OCI-LY7 (cell line): ENCODE results near the gene TCAP.

ENCODE experiments used
- EZH2phosphoT487 ChIP-seq: fragments of 200-600 bp; sonication (generic); IDR thresholded peaks from 2 replicates; pipeline ENCODE4 v1.6.1; 2018; ENCODE audit warnings: low read depth, borderline replicate concordance, mild to moderate bottlenecking, mixed run types, antibody characterized with exemption, low read length, moderate library complexity, mixed read lengths
- TF ChIP-seq, protein P1 (sequence below): fragments of 200-600 bp; sonication (generic); conservative IDR thresholded peaks from 2 replicates; pipeline ENCODE4 v1.5.1; 2014; ENCODE audit warnings: mild to moderate bottlenecking, antibody characterized with exemption, low read length, moderate library complexity, mixed read lengths

DNA sequence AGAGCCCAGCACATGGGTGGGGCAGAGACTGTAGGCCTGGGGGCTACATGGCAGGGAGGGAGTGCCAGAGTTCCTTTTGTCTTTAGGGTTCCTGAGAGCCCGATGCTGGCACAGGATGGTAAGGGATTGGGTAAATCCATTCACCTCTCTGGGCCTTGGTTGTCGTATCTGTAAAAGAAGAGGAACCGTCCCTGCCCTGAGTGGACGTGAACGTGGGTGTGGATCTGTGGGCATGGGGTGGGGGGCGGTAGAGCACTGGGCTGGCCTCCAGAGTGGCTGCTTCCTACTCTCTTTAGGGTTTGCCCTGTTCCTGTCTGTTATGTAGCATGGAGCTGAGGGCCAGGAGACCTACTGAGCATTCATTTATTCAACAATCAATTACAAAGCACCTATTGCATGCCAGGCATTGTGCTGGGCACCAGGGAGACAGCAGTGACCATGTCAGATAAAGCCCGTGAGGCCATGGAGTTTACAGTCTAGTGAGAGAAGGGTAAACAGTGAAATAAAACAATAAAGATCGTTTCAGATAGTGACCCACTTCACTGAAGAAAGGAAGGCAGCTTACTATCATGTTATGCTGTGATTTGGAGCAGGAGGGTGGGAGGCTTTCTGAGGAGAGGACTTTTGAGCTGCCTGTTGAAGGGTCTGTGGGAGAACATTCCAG is 13.1 kb upstream of the TCAP start:
- TF ChIP-seq, protein P1, sequence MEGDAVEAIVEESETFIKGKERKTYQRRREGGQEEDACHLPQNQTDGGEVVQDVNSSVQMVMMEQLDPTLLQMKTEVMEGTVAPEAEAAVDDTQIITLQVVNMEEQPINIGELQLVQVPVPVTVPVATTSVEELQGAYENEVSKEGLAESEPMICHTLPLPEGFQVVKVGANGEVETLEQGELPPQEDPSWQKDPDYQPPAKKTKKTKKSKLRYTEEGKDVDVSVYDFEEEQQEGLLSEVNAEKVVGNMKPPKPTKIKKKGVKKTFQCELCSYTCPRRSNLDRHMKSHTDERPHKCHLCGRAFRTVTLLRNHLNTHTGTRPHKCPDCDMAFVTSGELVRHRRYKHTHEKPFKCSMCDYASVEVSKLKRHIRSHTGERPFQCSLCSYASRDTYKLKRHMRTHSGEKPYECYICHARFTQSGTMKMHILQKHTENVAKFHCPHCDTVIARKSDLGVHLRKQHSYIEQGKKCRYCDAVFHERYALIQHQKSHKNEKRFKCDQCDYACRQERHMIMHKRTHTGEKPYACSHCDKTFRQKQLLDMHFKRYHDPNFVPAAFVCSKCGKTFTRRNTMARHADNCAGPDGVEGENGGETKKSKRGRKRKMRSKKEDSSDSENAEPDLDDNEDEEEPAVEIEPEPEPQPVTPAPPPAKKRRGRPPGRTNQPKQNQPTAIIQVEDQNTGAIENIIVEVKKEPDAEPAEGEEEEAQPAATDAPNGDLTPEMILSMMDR = no peak
- TF ChIP-seq EZH2phosphoT487 = no peak
